SH-SY5Y (cell line): ENCODE measurements around the gene PSMF1.

Source experiments
- GATA2 ChIP-seq: IDR thresholded peaks from 2 replicates; pipeline ENCODE4 v1.6.1; 2011; ENCODE audit warnings: mild to moderate bottlenecking, low read depth, low read length
- GATA3 ChIP-seq: IDR thresholded peaks from 2 replicates; pipeline ENCODE4 v1.6.1; 2011; ENCODE audit warnings: low read depth, mild to moderate bottlenecking, low read length, moderate library complexity

PSMF1 gene

DNA sequence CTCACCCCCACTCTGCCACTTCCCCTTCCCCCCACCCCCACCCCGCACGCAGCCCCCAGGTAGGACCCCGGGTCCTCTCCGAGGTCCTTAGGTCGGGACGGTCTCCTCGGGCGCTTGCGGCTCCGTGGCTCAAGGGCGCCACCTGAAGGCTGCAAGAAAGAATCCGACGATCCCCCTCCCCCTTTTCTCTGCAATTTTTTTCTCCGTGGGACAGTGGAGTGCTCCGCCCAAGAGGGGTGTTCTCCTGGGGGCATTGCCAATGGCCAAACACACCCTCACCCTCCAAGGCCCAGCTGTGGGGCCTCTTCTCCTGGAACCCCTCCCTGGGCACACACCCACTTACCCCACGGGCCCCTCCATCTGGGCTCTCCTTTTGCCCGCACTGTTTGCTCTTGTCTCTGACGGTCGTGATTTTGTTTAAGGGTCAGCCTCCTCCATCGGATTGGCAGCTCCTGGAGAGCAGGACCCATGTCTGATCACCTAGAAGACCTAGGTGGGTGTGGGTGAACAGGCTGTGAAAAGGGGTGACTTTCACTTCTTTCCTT, 67.5 kb downstream of the PSMF1 start:
- TF ChIP-seq GATA3 (no peak), GATA2 (no peak)

DNA sequence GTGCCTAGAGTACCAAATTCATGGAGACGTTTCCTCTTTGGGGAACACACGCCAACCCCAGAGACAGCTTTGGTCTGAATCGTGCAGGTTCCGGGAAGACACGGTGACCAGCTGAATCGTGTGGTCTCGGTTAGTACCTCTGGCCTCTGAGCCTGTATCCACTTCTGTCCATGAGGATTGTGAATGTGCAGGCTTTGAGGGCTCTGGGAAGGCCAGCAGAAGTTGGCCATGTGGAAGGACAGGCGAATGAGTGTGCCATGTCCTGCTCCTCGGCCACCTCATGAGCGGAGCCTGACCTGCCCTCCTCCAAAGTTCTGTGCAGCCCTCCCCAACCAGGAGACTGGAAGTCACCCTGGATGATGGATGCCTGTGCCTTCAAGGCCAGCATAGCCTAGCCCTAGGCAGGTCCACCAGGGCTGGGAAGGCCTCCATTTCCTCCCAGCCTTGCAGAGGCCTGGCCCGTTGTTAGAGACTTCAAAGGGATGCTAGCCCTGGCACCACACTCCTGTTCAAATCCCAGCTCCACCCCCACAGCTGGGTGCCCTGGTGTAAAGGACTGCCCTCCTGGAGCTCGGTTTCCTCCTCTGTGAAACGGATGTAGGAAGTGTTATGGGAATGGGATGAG, 68.1 kb downstream of the PSMF1 start:
- TF ChIP-seq GATA3, result no peak
- no peak for TF ChIP-seq GATA2

DNA sequence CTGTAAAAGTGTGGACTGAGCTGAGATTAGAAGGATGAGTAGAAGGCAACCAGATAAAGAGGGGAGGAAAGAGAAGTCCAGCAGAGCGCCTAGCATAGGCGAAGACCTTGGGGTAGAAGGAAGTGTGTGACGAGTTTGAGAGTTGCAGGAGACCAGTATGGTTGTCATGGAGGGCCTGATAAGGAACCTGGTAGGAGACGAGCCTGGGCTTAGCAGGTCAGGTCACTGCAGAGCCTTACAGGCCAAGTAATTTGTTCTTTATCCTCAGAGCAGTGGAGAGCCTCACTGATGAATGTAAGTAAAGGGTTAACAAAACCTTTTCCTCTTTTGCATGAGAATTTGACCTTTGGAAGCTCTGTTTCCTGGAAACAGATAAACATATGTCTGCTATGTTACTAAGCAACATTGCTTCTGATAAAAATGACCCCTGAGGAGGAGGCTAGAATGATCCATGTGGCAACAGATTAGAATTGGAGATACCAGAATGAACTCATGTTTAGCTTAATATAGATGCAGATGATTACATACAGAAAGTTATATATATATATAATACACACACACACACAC, 69.3 kb downstream of the PSMF1 start:
- TF ChIP-seq GATA2 (peak; percentile 31; the same call in 1 of the 2 replicates), GATA3 (no peak)

DNA sequence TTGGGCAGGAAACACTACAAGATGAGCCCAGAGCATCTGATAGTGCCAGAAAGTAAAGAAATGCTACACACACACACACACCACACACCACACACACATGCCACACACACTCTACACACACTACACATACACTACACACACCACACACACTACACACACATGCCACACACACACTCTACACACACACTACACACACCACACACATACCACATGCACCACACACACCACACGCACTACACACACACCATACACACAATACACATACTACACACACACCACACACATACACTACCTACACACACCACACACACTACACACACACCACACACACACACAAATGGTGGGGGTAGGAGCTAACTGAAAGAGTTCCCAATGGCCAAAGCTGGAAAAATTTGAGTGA, 69.9 kb downstream of the PSMF1 start:
- no peak for TF ChIP-seq GATA2
- no peak for TF ChIP-seq GATA3

DNA sequence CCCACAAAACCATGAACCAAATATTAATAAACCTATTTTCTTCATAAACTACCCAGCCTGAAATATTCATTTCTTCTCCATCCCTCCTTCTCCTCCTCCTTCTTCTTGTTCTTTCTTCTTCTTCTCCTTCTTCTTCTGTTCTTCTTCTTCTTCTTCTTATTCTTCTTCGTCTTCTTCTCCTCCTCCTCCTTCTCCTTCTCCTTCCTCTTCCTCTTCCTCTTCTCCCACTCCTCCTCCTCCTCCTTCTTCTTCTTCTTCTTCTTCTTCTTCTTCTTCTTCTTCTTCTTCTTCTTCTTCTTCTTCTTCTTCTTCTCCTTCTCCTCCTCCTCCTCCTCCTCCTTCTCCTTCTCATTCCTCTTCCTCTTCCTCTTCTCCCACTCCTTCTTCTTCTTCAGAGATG, 71.4 kb downstream of the PSMF1 start:
- TF ChIP-seq GATA2, result no peak
- no peak for TF ChIP-seq GATA3

DNA sequence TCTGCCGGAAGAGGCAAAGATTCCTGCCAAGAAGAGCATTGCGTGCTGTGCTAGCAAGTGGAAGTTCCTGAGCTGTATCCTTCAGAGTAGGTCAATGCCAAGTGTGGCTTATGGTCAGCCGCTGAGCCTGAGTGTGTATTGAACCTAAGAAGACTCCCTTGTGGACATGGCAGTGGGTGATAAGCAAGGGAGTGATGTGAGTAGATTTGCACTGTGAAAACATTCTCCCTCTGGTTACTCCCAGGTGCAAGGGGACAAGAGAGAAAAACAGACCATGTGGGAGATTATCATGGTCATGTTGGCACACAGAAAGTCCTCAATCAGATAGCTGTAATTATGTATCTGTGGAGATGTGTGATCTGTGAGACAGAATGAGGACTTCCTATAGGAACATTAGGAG, 72.4 kb downstream of the PSMF1 start:
- TF ChIP-seq GATA2 (no peak), GATA3 (no peak)

DNA sequence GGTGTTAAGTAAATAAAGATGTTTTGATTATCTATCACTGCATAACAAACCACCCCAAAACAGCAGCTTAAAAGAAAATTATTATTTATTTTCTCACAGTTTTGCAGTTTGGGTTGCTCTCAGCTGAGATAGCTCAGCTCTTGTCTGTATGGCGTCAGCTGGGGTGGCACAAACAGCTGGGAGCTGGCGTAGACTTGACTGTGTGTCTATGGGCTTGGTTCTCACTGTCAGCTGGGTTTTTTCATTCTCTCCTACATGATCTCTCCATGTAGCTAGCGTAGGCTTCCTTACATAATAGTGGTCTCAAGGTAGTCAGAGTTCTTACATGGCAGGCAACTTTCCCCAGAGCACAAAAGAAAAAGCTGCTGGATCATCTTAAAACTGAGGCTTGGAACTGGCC, 72.9 kb downstream of the PSMF1 start:
- TF ChIP-seq GATA2 (no peak), GATA3 (no peak)

DNA sequence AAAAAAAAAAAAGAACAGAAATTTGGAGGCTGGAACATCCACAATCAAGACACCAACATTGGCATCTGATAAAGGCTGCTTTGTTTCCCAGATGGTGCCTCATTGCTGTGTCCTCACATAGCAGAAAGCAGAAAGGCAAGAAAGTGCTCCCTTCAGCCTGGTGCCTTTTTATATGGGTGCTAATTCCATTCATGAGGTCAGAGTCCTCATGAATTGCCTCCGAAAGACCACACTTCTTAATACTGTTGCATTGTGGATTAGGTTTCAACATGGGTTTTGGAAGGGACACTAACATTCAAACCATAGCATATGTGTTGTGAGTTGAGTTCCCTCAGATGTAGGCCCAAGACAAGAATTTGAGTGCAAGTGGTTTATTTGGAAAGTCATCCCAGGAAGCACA, 76.8 kb downstream of the PSMF1 start:
- TF ChIP-seq GATA3 (no peak), GATA2 (no peak)

DNA sequence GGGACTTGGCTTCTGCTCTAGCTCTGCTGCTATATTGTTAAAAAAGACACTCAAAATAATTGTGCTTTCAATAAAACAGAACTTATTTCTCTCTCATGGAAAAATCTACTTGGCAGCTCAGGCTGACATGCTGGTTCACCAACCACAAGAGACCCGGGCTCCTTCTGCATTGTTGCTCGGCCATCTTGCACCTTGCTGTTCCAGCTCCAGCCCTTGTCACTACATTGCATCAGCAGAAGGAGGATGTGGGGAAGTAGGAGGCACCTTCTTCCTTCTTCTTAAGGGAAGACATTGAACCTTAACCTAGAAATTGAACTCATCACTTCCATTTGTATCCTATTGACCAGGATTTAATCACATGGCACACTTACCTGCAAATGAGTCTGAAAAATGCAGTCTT, 78.2 kb downstream of the PSMF1 start:
- no peak for TF ChIP-seq GATA3
- no peak for TF ChIP-seq GATA2

DNA sequence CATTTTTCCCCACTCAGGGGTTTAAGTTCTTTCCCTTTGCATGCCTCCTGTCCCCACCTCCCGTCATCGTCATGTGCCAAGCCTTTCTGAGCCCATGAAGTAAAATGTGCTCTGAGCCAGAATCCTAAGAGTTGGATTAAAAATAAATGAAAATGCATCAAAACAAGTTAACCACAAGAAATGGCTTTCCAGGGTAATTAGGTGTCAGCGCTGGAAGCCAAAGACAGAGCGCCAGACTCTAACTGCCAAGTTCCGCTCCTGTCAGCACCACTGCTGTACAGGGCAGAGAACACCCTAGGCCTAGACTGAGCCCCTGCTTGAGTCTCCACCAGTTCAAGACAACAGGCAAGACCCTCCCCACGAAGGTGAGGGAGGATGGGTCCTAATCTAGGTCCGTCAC, 79.4 kb downstream of the PSMF1 start:
- TF ChIP-seq GATA2 (no peak), GATA3 (no peak)

DNA sequence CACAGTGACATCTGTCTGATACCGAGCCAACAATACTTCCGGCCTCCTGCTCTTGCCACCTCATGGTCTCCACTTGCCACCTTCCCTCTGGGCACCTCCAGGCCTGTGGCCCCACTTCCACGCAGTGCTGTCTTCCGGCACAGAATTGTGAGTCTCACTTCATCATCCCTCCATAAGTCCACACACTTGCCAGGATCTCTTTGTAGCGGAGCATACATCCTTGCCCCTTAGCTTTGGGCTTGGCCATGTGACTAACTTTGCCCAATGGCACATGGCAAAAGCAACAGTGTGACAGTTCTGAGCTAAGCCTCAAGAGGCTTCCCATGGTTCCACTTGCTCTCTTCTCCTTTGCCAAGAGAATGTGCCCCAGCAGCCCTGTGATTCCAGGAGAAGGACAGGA, 80.3 kb downstream of the PSMF1 start:
- no peak for TF ChIP-seq GATA3
- no peak for TF ChIP-seq GATA2

DNA sequence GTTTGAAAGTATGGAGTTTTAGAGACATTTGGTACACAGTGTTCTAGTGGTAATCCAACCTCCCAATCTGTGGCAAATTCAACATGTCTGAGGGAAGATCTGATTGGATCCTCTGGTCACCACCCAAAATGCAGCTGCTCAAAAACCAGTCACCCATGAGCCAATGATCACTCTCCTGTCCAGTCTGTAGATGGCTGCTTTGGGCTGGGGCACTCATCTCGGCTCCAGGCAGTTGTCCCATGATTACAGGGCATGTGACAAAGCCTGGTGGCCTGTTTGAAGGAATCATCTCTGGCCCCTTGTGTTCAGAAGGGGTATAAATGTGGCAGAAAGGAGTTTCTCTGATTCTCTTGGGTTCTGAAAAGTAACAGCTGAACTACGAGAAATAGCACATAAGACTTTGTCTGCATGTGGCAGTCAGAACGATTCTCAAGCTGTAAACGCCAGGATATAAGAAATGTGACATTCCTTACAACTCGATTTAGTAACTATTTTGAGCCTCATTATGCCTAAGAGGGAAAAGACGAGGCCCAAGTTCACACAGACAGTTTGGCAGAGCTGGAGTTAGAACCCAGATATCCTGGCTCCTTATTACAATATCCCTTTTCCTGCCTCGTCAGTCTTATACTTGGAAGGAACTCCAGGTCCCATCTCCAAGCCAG, 80.9 kb downstream of the PSMF1 start:
- TF ChIP-seq GATA3, result no peak
- TF ChIP-seq GATA2, result no peak

DNA sequence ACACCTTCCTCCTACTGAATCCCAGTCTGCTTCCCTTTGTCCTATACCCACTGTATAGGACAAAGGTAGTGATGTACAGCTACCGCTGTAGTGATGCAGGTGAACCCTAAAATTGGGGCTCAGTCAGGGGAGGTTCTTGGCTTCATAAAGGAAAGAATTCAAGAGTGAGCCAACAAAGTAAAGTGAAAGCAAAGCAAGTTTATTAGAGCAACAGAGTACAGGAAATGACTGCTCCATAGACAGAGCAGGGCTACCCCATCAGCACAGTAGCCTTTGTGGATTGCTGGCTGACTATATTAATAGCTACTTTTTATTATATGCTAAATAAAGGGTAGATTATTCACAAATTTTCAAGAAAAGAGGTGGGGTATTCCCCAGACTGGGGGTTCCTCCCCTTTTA, 81.6 kb downstream of the PSMF1 start:
- TF ChIP-seq GATA2, result no peak
- no peak for TF ChIP-seq GATA3

DNA sequence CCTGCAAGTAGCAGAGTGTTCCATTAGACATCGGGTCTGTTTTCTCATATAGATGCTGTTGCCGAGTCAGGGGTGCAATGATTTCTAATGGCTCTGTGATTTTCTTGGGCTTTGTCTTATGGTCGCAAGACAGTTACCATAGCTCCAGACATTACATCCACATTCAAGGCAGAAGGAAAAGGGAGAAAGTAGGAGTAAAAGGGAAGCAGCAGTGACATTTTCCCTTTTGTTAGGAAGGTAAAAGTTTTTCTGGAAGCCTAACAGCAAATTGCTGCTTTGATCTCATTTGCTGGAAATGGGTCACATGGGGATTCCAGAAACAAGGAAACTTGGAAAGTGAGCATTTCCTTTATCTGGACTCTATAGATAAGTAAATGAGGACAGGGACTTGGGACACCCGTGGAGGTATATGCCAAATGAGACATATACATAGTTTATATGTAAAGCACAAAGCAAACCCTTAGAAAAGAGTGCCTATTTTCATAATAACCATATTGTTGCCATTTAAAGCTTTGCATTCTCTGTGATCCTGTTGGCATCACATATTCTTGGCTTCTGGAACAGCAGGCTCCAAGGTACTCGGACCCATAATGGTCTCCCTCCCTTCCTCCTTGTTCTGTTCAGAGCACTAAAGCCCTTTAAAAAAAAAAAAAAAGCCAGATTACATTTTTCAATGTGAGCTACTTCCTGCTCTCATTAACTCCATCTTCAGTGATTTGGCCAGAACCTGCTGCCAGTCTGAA, 84.5 kb downstream of the PSMF1 start, which contains the start of gene C20orf202:
Gene C20orf202 (plus strand): TSS at position 693 of the 743 bp plus-strand sequence. CDS start 132 bp downstream, outside the sequence.
- TF ChIP-seq GATA2, result no peak
- TF ChIP-seq GATA3, result no peak

DNA sequence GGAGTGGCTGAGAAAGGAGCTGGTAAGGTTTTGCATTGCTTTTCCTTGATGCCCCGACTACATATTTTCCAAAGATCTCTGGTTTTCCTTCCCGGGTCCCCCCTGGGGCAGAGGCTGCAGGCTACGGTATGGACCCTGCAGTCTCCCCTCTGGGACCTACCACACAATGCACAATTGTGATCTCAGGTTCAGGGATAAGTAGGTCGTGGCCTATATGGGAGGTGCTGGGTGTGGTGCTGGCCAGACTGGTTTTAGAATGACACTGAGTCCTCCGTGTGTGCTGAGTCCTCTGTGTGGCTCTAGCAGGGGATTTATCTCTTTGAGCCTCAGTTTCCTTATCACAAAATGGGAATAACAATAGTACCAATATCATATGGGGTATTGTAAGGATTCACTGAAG, 85.2 kb downstream of the PSMF1 start:
- TF ChIP-seq GATA2 (no peak), GATA3 (no peak)
